ENCODE data around the gene PRDX6. TPM values are rescaled to one million over a fixed set of nuclear protein-coding genes. Genes with fewer than 3 reads are reported as not detected.
"Not testable (repeated sequence)": the region's sequence is repeated elsewhere in the genome, so short reads cannot be mapped to it uniquely, and the experiment has no call there.

The PRDX6 gene, protein sequence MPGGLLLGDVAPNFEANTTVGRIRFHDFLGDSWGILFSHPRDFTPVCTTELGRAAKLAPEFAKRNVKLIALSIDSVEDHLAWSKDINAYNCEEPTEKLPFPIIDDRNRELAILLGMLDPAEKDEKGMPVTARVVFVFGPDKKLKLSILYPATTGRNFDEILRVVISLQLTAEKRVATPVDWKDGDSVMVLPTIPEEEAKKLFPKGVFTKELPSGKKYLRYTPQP
- polyA plus RNA-seq (ENCODE audit: insufficient read length in 3 of 3) = 100 to 1,000 TPM; 355 to 376 (median 375) TPM

DNA sequence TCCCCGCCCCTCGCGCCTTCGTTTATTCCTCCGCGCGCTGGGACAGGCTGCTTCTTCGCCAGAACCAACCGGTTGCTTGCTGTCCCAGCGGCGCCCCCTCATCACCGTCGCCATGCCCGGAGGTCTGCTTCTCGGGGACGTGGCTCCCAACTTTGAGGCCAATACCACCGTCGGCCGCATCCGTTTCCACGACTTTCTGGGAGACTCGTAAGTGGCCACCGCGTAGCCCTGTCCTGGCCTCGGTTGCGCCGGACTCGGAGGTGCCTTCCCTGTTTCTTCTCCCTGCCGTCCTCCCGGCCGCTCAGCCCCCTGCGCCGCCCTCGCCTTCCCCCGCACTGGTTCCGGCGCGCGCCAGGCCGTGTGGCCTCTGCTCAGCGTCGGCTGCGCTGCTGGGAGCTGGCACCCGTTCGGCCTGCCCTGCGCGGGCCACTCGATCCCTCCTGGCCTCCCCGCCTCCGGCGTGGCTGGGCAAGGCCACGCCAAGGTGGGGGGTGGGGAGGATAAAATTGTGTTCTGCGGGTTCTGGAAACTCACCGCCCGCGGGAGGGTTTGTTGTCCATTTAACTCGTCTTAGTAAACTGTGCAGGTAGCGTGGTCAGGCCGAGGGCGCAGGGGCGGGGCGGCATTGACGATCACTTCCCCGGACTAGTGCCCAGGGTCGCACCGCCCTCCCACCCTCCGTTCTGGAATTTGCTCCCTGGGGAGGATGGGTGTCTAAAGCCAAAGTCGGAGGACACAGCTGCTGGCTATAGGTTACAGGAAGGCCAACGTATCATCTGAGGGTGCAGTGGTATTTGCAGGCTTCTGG is at the start of gene PRDX6:
PRDX6 (plus strand) TSS at position 50 of the 808 bp plus-strand sequence; CDS start at position 113, 63 bp downstream.
- peak; percentile 33 to 72 (median 55) for DNase-seq (ENCODE audit: low read depth in 3 of 3, low spot score in 2 of 3)

DNA sequence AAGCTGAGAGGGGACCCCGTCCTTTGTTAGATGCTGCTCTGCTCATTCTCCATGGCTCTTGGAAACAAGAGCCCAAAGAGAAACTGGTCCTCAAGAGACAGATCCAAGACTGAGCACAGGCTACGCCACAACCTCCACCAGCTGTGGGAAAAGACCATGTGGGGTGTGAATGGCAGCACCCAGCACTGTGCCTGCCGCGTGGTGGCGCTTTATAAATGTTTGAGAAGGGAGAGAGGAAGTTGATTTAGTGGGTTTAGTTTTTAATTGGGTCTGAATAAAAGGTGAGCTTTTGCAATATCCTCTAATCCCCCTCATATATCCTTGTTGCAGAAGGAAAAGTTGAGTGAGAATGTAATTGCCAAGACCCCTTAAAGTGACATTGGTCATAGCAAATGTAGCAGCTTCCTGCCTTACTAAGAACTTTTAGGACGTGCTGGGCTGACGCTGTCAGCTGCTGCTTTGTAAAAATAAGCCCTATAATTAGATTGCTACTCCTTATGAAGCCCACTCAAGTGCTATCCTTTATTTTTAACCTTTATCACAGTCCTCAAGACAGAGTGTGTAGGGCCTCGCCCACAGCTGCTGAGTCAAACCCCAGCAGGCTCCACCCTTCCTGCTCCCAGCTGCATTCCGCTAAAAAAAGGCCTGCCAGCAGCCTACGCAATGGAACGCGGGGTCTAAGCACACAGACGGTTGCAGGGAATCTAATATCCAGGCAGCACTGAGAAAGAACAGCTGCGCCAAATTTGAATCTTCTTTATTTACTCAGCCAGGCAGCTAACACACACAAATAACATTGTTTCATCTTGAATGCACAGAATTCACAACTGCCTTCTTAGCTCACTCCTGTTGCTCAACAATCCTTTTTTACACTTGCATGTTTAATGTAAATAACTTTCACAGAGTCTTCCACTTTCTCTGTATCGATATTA is 47.4 kb upstream of the PRDX6 start:
- DNase-seq (ENCODE audit: low read depth in 3 of 3, low spot score in 2 of 3) = peak; percentile 67 to 75 (median 72)

DNA sequence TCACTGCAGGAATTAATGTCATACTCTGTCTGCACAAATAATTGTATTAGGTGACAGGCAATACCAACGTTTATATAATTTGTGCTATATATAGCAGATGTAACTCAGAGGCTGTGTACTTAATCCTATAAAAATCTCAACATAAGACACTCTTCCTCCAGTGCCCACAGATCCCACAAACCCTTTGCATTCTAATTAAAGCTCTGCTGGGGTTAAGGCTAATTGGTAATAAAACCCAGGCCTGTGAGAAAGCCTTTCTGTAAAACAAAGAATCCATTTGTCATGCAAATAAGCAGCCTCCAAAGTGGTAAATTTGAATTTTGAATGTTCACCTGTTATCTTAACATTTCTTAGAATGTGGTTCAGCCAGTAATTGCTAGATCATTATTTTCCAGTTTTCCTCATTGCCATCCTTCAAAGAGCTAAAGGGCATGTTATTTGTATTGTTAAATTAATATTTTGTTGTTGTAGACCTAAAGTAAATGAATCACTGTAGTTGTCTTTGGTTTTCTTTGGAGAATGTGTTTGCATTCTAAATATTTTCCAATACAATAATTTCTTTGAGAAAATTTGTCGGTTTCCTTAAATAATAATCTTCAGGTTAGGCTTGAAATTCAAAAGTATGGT is 46.3 kb upstream of the PRDX6 start:
- no peak for DNase-seq (ENCODE audit: low read depth in 3 of 3, low spot score in 2 of 3)

DNA sequence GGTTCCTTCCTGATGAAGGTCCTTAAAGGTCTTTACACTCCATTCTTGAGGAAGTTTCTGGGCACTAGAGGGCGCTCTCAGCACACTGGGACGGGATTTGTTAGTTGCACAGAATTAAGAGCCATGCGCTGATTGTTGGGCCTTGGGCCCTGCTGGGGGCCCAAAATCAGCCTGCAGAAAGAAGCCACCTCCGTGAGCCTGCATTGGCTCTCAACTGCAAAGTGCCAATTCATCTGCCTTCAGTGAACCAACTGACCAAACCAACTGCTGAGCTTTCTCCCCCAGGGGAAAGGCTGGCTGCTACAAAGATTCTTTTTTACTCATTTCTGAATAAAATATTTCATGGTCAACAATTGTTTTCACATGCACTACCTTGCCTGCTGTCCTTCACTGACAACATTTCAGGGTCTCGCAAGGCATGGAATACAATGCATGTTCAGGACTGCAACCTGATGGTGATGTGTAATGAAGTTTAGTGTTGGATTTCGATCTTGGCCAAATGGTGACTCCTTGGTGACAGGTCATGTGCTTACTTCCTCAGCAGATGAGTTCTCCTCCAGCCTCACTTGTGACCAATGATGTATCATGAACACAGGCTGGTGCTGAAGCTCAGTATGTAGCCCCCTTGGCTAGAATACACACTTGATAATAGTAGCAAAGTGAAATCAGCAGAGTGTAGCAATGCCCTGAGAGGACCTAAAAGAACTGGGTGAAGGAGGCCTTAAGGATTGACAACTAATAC is 45.7 kb upstream of the PRDX6 start:
- peak; percentile 78 to 84 (median 81) for DNase-seq (ENCODE audit: low read depth in 3 of 3, low spot score in 2 of 3)

DNA sequence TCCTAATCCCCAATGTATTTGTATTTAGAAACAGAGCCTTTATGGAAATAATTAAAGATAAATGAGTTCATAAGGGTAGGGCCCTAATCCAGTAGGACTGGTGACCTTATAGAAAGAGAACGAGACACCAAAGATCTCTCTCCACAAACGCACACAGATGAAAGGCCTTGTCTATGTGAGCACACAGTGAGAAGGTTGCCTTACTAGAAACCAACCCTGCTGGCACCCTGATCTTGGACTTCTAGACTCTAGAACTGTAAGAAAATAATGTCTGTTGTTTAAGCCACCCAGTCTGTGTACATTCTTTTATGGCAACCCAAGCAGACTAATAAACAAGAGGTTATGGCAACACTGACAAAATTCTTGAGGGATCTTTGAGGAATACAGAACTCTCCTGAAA is 44.8 kb upstream of the PRDX6 start:
- DNase-seq (ENCODE audit: low read depth in 3 of 3, low spot score in 2 of 3) = no peak

DNA sequence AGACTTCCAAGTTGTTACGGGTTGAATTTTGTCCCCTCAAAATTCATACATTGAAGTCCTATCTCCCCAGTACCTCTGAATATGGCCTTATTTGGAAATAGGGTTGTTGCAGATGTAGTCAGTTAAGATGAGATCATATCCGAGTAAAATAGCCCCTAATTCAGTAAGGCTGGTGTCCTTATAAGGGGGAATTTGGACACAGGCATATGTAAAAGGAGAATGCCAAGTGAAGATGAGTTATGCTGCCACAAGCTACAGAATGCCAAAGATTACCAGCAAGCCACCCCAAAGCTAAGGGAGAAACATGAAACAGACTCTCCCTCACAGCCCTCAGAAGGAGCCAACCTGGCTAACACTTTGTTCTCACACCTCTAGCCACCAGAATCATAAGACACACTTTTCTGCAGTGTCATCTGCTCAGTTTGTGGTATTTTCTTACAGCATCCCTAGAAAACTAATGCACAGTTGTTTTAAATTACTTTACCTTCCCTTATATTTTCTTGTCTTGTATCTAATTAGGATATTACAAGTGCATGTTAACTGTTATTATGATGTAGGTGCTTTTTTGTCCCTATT is 43.3 kb upstream of the PRDX6 start:
- DNase-seq (ENCODE audit: low read depth in 3 of 3, low spot score in 2 of 3) = no peak

DNA sequence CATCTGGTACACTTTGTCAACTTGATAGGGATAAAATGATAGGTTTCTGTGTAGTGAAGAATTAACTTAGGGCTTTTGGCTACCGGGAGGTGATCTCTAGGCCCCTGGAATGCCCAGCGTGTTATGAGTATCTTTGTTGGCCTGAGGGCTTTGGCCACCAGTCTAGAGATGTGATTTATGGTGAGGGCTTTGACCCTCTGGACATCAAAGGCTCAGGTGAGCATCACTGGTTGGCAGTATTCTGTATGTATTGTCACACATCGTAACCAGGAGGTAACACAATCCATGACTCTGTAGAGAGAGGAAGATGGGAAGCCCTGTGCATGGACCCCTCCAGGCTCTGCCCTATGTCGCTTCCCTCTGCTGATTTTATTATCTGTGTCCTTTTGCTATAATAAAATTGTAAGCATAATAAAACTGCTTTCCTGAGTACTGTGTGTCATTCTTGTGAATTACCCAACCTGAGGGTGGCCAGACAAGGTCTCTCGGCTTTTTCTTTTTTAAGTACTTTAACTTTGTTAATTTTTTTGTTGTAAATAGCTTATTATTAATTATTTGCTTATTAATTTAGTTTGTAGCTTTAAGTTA is 40.2 kb upstream of the PRDX6 start:
- no peak for DNase-seq (ENCODE audit: low read depth in 3 of 3, low spot score in 2 of 3)

DNA sequence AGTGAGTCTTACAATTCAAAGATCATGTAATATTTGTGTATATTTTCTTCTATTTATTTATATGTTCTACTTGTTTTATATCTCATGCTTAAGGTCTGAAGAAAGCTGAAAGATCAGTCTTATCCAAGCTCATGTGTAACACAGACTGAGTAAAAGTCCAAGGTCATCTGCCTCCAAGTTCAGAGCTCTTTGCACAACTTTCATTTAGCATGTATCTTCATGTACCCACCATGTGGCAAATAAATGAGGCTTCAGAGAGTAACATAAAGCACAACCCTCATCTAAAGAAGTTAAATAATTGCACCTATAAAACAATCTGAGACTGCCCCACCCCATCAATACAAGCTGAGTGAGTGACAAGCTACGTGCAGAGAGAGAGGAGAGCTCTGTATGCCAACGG is 38.5 kb upstream of the PRDX6 start:
- DNase-seq (ENCODE audit: low read depth in 3 of 3, low spot score in 2 of 3) = no peak

DNA sequence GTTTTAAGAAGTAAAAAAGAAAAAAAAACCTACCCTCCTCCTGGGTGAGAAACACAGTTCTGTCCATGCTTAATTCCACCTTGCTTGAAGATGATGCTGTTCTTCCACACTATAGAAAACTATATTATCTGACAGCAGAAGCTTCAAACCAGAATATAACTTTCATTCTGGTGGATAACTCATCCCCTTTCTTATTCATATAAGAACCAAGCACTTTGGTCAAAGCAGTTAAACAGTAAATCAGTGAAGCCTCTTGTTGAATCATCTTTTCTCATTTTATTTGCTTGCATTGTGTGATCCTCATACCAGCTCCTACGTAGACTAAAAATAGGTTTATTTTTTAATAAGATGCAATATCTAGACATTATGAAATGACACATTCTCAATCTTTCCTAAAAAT is 36.7 kb upstream of the PRDX6 start:
- no peak for DNase-seq (ENCODE audit: low read depth in 3 of 3, low spot score in 2 of 3)

DNA sequence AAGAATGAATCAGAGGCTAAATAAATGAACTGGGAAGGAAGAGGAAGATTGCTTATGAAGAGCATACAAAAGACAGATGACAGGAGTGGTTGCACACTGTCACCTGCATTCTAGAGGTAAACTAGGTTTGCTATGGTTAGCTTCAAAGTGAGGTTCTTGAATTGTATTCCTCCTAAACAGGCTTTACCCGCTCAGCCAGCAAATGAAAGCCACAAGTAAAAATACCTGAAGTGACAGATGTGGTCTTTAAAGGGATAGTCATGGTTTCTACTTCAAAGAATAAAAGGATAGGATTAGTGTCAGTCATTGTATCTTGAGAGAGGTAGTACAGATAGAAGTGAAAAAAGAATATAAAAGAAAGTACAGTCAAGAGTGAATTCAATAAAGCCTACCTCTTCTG is 32.4 kb upstream of the PRDX6 start:
- DNase-seq (ENCODE audit: low read depth in 3 of 3, low spot score in 2 of 3) = no peak

DNA sequence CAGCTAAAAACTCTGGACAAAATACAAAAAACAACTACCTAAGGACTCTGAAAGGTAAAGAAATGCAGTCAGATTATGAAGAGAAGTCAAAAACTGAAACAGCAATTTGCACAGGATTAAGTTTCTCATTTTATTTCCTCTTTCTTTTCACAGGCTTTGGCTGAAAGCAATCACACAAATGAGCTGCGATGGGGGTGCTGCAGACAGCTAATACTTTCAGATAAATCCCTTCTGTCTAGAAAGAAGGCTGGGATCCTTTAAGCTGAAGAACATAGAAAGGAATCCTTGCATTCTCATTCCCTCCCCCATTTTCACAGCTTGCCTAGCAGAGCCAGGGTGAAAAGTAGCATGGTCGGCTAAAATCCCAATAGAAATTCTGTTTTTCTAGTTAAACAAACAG is 32.0 kb upstream of the PRDX6 start:
- DNase-seq (ENCODE audit: low read depth in 3 of 3, low spot score in 2 of 3) = no peak

DNA sequence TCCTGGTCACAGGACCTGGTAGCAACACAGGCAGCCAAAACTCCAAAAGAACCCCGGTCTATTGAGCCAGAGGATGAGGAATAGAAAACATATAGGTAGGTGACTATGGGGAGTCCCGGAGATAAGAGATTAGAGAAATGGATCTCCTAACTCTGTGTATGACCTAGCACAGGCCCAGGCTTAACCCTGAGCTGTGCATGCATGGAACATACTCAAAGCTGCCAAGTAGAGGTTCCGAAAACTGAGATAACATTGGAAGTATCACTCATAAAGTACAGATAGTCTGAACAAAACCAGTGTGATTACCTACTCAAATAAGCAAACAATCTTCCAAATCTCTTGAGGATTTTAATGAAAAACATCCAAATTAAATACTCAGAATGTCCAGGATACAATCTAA is 31.5 kb upstream of the PRDX6 start:
- no peak for DNase-seq (ENCODE audit: low read depth in 3 of 3, low spot score in 2 of 3)

DNA sequence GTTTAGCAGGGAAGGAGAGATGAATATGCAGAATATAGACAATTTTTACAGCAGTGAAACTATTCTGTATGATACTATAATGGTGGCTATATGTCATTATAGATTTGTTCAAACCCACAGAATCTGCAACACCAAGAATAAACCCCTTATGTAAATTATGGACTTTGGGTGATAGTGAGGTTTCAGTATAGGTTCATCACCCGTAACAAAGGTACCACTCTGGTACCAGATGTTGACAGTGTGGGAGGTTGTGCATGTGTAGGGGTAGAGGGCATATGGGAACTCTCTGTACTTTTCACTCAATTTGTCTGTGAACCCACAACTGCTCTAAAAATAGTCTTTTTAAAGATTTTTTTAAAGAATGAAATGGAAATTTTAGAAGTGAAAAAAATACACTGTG is 29.9 kb upstream of the PRDX6 start:
- no peak for DNase-seq (ENCODE audit: low read depth in 3 of 3, low spot score in 2 of 3)

DNA sequence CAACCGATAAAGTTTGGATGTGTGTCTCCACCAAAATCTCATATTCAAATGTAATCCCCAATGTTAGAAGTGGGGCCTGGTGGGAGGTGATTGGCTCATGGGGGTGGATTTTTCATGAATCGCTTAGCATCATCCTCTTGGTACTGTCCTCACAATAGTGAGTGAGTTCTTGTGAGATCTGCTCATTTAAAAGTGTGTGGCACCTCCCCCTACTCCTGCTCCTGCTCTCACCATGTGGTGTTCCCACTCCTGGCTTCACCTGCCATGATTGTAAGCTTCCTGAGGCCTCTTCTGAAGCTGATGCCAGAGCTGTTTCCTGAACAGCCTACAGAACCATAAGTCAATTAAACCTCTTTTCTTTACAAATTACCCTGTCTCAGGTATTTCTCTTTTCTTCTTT is 28.2 kb upstream of the PRDX6 start:
- no peak for DNase-seq (ENCODE audit: low read depth in 3 of 3, low spot score in 2 of 3)

DNA sequence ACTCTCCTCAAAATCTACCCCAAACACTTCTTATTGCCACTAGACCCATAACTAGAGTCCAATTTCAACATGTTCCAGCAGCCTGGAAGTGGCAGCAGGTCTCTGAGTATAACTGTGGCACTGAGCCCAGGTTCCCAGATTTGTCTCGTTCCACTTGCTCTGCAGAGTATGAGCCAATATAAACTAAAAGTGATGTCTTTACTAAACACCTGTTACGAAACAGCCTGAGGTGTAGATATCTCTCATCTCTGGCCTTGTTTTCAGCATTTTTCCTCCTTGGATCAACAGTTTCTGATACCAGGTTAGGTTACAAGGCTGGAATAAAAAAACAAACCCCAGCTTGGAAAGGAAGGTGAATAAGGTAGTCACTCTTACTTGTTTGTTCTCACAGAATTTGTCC is 25.2 kb upstream of the PRDX6 start:
- no peak for DNase-seq (ENCODE audit: low read depth in 3 of 3, low spot score in 2 of 3)

DNA sequence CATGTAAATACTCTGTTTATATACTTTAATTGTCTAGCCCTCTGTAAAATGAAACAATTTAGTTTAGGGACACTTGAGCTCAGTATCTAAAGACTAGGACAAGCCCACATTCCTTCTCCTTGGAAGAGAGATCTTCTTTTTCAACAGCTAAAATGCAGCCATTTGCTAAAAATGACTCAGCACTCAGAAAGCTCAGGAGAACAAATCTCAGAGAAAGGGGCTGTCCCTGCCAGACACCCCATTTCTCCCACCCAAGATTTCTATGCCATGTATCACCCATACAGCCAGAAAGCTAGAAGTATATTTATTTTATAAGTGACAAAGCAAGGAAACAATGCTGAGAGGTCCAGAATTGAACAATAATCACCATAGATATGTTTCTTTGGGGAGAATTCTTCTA is 23.2 kb upstream of the PRDX6 start:
- DNase-seq (ENCODE audit: low read depth in 3 of 3, low spot score in 2 of 3) = no peak

DNA sequence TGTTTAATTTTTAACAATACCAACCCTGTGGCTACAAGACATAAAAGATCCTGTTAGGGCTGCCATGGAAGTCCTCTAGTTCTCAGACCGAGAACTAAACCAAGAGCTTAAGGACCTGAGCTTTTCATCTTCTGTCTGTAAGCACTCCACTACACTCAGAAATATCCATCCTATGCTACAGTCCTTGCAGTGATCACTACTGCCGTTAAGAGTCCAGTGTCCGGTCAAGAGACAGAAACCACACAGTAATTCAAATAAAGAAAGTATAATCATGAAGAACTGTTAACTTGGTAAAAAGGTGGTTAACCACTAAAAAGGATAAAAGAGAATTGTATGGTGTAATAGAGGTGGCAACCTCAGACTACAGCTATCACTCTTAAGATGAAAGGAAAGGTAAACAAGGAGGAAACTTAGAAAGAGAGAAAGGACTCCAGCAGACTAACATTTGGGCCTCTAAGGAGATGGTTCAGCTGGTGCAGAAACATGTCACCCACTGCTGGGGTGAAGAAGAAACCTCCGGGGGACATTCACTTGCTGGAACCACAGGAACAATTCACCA is 22.1 kb upstream of the PRDX6 start:
- DNase-seq (ENCODE audit: low read depth in 3 of 3, low spot score in 2 of 3) = no peak

DNA sequence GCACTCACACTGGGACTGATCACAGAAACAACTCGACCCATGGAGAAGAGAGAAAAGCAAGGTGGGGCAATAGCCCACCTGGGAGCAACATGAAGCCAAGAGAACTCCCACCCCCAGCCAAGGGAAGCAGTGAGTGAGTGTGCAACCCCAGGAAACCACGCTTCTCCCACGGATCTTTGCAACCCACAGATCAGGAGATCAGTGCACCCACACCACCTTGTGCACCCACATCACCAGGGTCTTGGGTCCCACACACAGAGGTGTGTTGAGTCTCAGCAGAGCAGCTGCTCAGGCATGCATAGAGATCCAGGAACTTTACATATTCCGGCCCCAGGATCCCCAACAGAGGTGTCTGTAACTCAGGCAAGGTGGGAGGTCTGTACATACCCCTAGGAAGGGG is 17.2 kb upstream of the PRDX6 start:
- no peak for DNase-seq (ENCODE audit: low read depth in 3 of 3, low spot score in 2 of 3)

DNA sequence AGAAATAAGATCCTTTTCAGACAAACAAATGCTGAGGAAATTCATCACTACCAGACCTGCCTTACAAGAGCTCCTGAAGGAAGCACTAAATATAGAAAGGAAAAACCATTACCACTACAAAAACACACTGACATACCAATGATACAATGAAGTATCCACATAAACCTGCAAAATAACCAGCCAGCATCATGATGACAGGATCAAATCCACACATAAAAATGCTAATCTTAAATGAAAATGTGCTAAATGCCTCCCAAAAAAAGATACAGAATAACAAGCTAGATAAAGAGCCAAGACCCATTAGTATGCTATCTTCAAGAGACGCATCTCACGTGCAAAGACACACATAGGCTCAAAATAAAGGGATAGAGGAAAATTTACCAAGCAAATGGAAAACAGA is 14.5 kb upstream of the PRDX6 start:
- not testable (repeated sequence) for DNase-seq (ENCODE audit: low read depth in 3 of 3, low spot score in 2 of 3)
